GM18858 (cell line): ENCODE measurements around the gene TMEM132C.
"Not testable (repeated sequence)": the region's sequence is repeated elsewhere in the genome, so short reads cannot be mapped to it uniquely, and the experiment has no call there.

Experiments used
- ATAC-seq: cut with Tn5 transposase; IDR thresholded peaks from one replicate; pipeline ENCODE4 v1.9.1; 2021; ENCODE audit not compliant: unreplicated experiment

The TMEM132C gene

DNA sequence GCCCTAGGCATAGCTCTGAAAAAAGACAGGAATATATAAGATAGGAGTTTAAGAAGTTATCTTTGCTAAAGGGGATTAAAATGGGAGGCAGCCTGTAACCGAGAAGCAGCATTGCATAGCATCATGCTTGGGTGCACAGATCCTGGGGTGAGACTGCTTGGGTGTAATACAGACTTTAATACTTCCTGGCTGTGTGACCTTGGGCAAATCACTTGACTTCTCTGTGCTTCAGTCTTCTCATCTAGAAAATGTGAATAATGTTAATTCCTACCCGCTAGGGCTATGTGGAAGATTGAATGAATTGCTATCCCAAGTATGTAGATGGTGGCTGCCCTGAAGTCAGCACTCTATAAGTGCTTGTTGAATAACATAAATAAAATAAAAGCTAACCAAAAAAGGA is 204.5 kb downstream of the TMEM132C start:
- ATAC-seq, result no peak

DNA sequence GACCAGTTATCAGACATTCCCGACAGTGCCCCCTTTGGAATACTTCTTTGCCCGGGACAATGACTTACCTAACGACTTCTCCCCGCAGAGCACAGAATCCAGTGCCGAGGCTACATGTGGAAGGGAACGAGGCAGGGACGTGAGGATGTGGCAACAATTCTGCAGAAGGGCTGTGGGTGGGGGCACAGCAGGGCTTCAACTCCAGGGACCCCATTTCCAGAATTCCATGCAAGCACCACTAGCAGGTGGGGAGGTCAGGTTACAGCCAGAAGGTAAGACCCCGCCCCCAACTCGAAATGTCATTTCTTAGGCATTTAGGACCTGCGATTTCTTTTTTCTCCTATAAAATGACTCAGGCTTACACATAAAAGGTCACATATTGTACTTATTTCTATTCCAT is 207.9 kb downstream of the TMEM132C start:
- no peak for ATAC-seq

DNA sequence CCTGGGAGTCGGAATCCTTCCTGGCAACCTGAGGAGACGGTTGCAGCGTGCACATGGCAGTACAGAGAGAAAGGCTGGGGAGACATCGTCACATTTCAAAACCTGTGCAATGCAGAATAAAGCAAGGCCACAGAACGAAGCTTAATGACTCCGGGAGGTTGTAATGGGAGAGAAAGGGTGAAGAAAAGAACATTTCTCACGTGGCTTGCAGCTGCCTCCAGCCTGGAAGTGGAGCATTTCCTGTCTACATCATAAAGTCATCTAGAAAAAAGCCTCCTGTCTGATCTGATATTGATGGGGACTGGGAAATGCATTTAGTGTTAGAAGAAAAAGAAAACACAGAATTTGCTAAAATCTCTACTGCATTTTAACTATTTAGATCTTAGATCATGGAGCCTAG is 209.3 kb downstream of the TMEM132C start:
- ATAC-seq, result no peak

DNA sequence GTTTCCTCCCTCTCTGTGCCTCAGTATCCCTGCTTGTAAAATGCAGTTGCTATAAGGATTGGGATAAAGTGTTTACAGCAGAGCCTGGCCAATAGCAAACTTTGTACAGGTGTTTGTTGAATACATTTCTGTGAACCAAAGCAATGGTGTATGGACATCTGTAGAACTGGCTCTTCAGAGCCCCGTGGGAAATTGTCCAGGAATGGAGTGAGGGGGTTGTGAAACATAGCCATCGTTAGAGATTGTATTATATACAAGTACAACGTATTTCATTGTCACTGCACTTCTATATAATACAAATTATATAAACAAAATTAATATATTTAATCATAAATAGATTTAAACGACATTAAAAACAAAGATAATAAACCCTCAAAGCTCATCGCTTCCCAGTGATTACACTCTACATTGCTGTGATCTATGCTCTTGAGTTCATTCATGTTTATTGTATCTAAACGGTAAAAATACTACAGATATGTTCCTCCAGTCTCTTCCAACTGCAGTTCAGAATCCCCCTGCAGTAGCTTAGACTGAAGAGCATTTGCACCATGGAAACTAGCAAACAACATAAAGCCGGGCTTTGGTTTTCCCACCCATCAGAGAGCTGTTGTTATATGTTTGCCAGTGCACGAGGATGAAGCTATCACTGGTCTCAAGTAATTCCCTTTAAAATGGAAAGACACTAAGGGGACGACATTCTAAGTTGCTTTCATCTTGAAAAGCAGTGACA is 216.7 kb downstream of the TMEM132C start:
- ATAC-seq, result no peak

DNA sequence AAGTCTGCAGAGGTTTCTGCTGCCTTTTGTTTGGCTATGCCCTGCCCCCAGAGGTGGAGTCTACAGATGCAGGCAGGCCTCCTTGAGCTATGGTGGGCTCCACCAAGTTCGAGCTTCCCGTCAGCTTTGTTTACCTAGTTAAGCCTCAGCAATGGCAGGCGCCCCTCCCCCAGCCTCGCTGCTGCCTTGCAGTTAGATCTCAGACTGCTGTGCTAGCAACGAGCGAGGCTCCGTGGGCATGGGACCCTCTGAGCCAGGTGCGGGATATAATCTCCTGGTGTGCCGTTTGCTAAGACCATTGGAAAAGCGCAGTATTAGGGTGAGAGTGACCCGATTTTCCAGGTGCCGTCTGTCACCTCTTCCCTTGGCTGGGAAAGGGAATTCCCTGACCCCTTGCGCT is 230.4 kb downstream of the TMEM132C start:
- not testable (repeated sequence) for ATAC-seq

DNA sequence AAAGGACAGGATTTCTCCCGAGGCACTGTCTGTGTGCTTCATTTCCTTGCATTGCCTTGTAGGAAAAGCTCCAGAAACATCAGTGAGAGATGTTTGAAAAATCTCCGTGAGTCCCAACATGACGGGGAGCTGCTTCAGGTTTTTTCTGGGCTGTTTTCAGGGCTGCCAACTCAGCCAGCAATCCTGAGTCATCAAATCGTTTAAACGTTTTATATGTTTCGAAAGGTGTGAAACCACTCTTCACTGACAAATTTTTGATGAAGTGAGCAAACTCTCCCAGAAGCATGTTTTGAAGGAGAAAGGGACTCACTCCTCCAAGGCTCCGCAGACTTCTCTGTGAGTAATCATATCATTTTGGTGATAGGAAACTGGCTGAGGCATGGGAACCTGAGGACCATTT is 240.5 kb downstream of the TMEM132C start:
- ATAC-seq, result no peak

DNA sequence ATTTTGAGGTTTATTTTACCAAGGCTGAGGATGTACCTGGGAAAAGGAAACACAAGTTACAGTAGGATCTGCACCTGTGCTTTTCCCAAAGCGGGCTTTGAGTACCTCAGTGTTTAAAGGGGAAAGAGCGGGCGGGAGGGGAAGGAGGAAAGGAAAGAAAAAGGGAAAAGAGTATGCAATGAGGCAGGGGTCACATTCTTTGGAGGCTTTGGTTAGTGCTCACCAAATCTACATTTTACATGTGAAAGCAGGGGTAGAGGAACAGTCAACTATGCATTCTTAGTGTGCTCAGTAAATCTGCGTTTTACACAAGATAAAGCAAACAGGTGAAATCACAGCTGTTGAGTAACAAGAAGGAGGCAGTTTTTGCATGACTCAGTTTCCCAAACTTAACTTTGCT is 242.2 kb downstream of the TMEM132C start:
- ATAC-seq, result no peak

DNA sequence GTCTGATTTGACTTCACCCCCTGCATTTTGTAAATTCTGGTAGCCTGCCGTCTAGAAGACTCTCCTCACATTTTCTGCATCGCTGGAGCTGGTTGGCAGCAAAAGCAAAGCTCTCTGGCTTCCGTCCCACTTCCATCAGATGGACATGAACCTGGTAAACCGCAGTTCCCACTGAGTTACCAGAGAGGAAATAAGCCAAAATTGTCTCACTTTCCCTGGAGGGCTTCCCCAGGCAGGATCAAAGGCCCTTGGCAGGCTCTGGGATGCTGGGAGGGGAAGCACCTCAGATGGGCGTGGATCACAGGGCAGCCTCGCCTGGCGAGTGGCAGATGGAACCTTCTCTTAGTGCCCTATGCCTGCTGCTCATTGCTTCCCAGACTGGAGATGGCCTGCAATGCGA is 243.5 kb downstream of the TMEM132C start:
- ATAC-seq, result no peak

DNA sequence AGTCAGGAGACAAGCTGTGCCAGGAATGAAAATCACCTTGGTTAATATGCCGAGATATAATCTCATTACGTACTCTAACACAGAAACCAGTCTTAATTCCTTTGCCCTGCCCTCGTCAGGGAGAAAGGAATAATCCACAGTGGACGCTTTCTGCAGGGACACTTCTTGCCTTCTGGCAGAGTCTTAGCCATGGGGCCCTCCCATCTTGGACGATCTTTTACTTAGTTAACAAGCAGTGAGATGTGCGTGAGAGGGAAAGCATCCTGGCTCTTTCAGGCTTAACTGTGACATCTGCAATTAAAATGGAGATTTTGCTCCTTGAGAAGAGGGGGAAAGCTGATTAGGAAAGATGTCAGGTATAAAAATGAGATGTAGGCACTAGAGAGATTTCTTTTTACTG is 246.4 kb downstream of the TMEM132C start:
- ATAC-seq, result no peak

DNA sequence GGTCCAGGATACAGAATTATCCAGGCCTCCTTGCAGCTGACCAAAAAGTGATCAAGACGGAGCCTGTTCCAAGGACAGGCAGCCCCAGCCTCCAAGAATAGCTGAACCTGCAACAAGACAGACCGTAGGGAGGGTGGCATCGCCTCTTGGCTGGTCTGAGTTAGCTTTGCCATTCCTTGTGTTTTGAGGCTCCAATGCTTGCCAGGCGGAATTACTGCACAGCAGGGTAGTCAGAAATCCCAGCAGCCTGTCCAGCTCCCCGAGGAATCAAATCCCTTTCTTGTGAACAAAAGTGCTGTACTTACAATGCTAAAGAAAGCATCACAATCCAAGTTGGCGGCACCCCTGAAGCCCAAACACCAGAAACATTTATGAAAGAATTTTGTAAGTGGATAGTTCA is 246.9 kb downstream of the TMEM132C start:
- no peak for ATAC-seq

DNA sequence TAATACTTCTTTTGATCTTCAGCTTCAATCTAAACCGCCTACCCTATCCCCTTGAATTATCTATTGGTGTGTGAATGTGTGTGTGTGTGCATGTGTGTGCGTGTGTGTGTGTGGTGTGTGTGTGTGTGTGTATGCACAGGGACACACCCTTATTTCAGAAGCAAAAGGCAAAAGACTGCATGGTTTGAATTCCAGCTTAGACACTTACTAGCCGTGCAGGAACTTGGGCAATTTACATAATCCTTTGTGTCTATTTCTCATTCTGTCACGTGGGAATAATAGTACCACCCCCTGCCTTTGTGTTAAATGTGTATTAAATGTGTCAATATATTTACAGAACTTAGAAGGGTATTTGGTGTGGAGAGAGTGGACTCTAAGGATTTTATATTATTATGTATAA is 251.7 kb downstream of the TMEM132C start:
- no peak for ATAC-seq

DNA sequence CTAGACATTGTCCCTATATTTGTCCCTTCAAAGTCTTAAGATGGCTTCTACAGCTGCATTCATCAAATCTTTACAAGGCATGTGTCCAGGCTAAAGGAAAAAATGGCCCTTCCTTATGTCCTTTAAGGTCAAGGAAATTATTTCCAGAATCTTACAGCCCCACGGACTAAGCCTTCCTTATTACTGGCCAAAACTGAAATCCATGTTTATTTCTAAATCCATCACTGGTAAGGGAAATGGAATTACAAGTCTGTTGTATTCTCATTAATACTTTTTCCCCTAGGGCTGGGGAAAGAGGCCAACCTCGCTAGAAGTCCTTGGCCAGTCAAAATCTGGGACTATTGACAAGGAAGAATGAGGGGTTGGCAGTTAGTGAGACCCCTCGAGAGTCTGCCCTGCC is 252.5 kb downstream of the TMEM132C start:
- ATAC-seq, result no peak

DNA sequence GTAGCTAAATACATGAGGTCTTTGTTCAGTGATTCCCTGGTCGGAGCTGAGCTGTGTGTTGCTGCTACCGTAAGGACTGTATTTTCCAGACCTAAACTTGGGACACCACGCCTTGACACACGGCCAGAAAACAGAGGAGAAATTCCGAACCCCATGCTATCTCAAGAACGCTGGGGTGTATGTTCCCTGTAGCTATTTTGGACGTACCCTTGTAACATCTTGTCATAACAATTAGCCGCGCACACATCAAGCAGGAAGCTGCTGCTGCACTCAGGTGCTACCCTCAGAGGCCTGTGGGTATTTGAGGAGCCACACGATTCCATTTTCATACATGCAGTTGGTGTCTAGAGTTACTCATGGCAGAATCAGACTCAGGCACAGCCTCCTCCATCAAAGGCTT is 255.0 kb downstream of the TMEM132C start:
- ATAC-seq, result no peak

DNA sequence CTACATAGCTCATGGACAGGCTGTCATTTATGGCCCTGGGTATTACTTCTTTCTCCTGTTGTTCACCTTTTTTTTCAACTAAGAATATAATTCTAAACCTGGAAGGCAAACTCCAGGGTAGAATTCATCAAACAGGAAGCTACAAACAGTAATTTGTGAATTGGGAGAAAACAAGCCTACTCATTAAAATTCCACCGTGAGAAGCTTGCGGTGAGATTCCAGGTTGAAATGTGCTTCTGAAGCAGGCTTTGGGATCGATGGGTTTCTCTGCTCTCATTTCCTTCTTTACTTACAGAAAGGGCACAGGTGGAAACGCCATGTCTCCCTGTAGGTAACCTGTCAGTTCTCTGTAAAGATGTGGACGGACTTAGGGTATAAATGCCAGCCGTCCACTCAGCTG is 257.5 kb downstream of the TMEM132C start:
- no peak for ATAC-seq

DNA sequence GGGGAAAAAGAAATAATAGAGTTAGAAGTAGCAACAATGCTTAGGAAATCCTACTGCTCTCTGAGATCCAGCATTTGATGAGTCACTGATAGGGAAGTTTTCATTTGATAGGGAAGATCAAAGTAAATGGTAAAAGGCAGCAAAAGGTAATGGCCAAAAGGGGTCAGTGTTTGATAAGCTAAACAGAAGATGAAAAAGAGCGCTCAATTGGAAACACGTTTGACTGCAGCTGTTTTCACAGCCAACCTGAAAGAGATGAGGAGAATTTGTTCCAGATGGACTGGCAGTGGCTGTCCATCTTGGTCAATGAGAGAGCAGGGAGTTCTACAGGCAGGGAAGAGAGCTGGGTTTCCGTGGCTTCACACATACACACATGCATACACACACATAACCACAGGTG is 264.2 kb downstream of the TMEM132C start:
- no peak for ATAC-seq

DNA sequence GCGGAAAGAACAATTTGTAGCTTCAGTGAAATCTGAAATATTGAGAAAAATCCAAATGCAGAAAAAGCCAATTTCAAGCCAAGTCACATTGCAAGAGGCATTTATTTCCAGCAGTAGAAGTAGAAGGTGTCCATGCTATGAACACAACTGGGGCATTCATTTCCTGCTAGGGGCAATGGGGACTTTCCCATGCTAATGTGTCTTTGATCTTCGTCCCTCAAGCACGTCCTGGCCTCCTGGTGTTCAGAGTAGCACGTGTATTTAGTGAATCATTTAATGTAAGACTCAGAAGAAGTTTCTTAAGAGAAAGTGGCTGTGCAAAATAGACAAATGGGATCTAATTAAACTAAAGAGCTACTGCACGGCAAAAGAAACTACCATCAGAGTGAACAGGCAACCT is 267.9 kb downstream of the TMEM132C start:
- peak; percentile 53 for ATAC-seq

DNA sequence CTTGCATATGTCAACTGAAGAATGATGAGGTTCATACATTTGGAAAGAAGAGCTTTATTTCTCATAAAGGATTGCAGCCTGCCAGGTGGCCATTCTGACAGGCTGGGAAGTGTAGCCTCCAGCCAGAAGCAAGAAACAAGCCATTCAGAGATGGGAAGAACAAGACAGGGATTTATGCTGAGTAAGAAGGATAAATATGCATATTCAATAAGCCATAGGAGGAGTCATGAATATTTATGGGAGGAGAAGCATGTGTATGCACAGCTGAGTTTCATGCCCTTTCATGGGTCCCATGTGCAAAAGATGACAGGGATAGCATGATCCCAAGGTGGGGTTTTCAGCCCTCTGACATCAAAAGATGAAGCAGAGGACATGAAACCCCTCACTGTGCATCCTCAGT is 269.8 kb downstream of the TMEM132C start:
- ATAC-seq, result no peak

DNA sequence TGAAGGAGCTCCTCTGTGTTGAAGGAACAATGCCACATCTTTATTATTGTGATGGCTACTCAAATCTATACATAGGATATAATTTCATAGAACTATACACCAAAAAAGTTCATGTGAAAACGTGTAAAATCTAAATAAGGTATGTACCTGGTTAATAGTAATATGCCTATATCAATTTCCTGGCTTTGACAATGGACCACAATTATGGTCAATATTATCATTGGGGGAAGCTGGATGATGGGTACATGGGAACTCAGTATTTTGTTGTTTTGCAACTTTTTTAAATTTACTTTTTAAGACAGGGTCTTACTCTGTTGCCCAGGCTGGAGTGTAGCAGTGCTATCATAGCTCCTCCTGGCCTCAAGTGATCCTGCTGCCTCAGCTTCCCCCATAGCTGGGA is 270.7 kb downstream of the TMEM132C start:
- ATAC-seq, result no peak

DNA sequence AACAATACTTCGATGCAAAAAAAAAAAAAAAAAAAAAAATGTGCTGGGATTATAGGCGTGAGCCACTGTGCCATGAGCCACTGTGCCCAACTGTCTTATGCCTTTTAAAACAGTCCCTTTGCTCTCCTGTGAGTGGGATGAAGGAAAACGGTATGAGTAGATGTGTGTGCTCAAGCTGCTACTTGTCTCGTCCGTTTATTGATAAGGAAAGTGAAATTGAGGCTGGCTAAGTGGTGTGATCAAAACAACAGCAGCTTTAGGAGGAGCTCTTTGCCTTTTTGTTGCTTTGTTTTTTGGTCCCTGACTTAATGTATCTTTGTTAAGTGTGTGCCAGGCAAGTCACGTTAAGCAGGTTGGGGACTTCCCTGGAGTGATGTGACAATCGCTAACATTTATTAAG is 275.9 kb downstream of the TMEM132C start:
- no peak for ATAC-seq

DNA sequence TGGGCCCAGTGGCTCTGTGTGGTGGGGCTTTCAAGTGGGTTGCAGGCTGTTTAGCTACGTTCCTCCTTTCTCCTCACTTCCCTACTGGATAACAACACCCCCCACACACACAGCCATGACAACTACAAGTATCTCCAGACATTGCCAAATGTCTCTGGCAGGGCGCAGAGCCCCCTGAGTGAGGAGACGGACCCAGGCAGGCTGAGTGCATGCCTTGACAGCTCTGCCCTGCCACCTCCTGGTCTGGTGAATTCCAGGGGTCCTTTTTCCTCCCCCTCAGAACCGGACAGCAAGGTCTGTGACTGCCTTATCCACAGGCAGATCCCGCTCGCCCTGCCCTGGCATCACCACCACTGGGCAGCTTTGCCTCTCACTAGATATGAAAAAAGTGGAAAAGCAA is 276.5 kb downstream of the TMEM132C start:
- ATAC-seq, result no peak

DNA sequence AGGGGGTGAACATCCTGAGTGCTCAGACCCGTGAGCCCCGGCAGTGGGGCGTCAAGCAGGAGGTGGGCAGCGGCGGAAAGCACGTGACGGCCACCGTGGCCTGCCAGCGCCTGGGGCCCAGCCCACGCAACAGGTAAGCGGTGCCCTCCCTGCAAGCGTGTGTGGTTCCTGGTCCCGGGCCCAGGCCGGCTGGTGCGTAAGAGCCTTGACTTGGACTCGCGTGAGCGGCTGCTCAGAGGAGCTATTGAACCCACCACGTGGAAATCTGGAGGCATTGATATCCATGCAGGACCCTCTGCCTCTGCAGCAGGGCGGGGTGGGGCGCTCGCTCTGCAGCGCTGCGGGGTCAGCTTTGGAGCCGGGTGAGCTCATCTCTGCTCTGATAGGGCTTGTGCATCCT is 277.0 kb downstream of the TMEM132C start:
- ATAC-seq, result no peak

DNA sequence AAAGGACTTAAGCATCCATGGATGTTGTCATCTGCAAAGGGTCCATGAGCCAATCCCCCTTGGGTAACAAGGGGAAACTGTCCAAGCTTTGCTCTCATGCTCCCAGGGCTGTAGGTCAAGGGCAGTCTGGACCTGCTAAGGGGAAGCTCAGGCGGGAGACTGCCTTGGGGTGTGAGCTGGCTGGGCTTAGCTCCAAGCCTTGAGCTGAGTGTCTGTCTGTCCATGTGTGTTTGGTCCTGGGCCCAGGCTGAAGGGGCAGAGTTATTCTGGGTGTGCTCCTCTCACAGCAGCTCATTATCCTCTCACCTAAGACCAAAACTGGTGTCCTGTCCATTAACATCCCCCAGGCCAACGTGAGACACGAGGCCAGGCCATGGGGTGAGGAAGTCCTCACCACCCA is 282.0 kb downstream of the TMEM132C start:
- ATAC-seq, result no peak

DNA sequence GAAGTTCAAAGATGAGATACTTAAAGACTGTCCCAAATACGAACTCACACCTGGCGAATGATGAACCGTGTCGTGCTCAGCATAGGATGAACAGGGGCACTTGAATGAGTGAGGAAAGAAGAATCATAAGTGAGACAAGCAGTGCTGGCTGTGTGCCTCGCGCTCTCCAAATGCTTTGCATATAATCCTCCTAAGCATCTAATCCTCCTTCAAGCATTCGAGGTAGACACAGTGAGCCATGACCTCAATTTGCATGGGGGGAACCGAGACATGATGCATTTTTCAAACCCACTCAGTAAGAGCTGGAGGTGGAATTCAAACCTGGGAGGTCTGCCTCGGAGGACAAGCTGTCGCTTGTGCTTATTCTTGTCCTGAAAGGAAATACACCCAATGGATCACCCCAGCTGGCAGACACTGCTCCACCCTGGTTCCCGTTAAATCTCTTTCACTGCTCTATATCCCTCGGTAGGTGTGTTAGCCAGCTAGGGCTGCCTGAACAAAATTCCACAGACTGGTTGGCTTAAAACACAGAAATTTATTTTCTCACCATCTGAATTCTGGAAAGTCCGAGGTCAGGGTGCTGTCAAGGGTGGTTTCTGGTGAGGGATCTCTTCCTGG is 282.7 kb downstream of the TMEM132C start:
- no peak for ATAC-seq
